Stimulated activated naive CD4-positive, alpha-beta T cell (primary cell): ENCODE measurements around the gene TENM4.

ENCODE experiments used
- DNase-seq, 6 experiments: peaks; one replicate each; lab custom pipeline; 2025; lab: John Stamatoyannopoulos, UW

Gene TENM4

GRCh38 chr11:78657968-78658839 lies 782.6 kb downstream of the TENM4 start:
- DNase-seq: no peak

- no peak for DNase-seq
Observed at GRCh38 chr11:78657441-78657840, 783.4 kb downstream of the TENM4 start.

GRCh38 chr11:78656984-78657383 lies 783.8 kb downstream of the TENM4 start:
- DNase-seq: no peak

- no peak for DNase-seq
Observed at GRCh38 chr11:78656327-78656726, 784.5 kb downstream of the TENM4 start.

GRCh38 chr11:78655561-78655960 lies 785.3 kb downstream of the TENM4 start:
- no peak for DNase-seq

GRCh38 chr11:78654866-78655265 lies 786.0 kb downstream of the TENM4 start:
- DNase-seq: no peak

GRCh38 chr11:78654071-78654470 lies 786.8 kb downstream of the TENM4 start:
- no peak for DNase-seq

GRCh38 chr11:78653294-78653909 lies 787.4 kb downstream of the TENM4 start:
- no peak for DNase-seq

GRCh38 chr11:78652843-78653239 lies 788.0 kb downstream of the TENM4 start:
- no peak for DNase-seq

GRCh38 chr11:78651923-78652842 lies 788.6 kb downstream of the TENM4 start:
- no peak for DNase-seq

GRCh38 chr11:78651136-78651775 lies 789.6 kb downstream of the TENM4 start:
- DNase-seq: no peak

- DNase-seq: no peak
Observed at GRCh38 chr11:78649361-78650215, 791.2 kb downstream of the TENM4 start.

GRCh38 chr11:78647986-78648875 lies 792.6 kb downstream of the TENM4 start:
- DNase-seq: no peak

GRCh38 chr11:78647266-78647915 lies 793.4 kb downstream of the TENM4 start:
- DNase-seq: no peak

GRCh38 chr11:78646564-78647185 lies 794.2 kb downstream of the TENM4 start:
- peak in 5 of 6 experiments; percentile 5 to 59 (median 20) for DNase-seq

GRCh38 chr11:78645226-78646202 lies 795.3 kb downstream of the TENM4 start:
- DNase-seq: peak in 4 of 6 experiments; percentile 17 to 47 (median 34)

- DNase-seq: no peak
Observed at GRCh38 chr11:78643676-78644056, 797.2 kb downstream of the TENM4 start.
